ENCODE data around the gene FSIP1.

The FSIP1 gene

GRCh38 chr15:39720621-39721611 lies 61.7 kb downstream of the FSIP1 start:
- Histone ChIP-seq H3K4me1 (ENCODE audit: control insufficient read depth, insufficient read depth, low read length) (no peaks in the 10 kb centered on the region), H3K27ac (ENCODE audit: low read depth, low read length) (no peak overlapping the region), H3K4me3 (ENCODE audit: low read depth, low read length) (no peak overlapping the region)

GRCh38 chr15:39720081-39720480 lies 62.6 kb downstream of the FSIP1 start:
- no peaks in the 10 kb centered on the region for H3K9me3 ChIP-seq (ENCODE audit: control insufficient read depth, insufficient read depth, low read length)
- H3K4me1 ChIP-seq (ENCODE audit: control insufficient read depth, insufficient read depth, low read length) = no peaks in the 10 kb centered on the region
- H3K9ac ChIP-seq (ENCODE audit: low read depth, low read length) = no peak overlapping the region
- H3K27ac ChIP-seq (ENCODE audit: low read depth, low read length) = no peak overlapping the region
- no peaks in the 10 kb centered on the region for H3K36me3 ChIP-seq (ENCODE audit: control insufficient read depth, insufficient read depth, low read length)
- H3K4me3 ChIP-seq (ENCODE audit: low read depth, low read length) = no peak overlapping the region
- H3K27me3 ChIP-seq (ENCODE audit: control insufficient read depth, insufficient read depth, low read length) = no peaks in the 10 kb centered on the region

More at GRCh38 chr15:39720621-39721611, 61.7 kb downstream of the FSIP1 start:
- no peaks in the 10 kb centered on the region for H3K27me3 ChIP-seq (ENCODE audit: control insufficient read depth, insufficient read depth, low read length)
- no peak overlapping the region for H3K9ac ChIP-seq (ENCODE audit: low read depth, low read length)
- H3K9me3 ChIP-seq (ENCODE audit: control insufficient read depth, insufficient read depth, low read length) = no peaks in the 10 kb centered on the region
- H3K36me3 ChIP-seq (ENCODE audit: control insufficient read depth, insufficient read depth, low read length) = no peaks in the 10 kb centered on the region

- H3K36me3 ChIP-seq (ENCODE audit: control insufficient read depth, insufficient read depth, low read length) = no peaks in the 10 kb centered on the region
- no peaks in the 10 kb centered on the region for H3K4me1 ChIP-seq (ENCODE audit: control insufficient read depth, insufficient read depth, low read length)
- H3K27ac ChIP-seq (ENCODE audit: low read depth, low read length) = no peak overlapping the region
- no peak overlapping the region for H3K4me3 ChIP-seq (ENCODE audit: low read depth, low read length)
- no peaks in the 10 kb centered on the region for H3K9me3 ChIP-seq (ENCODE audit: control insufficient read depth, insufficient read depth, low read length)
- no peak overlapping the region for H3K9ac ChIP-seq (ENCODE audit: low read depth, low read length)
- no peaks in the 10 kb centered on the region for H3K27me3 ChIP-seq (ENCODE audit: control insufficient read depth, insufficient read depth, low read length)
These were observed 63.5 kb downstream of the FSIP1 start for GRCh38 chr15:39719109-39719508.

- no peak overlapping the region for H3K9ac ChIP-seq (ENCODE audit: low read depth, low read length)
- no peak overlapping the region for H3K27ac ChIP-seq (ENCODE audit: low read depth, low read length)
- no peak overlapping the region for H3K4me3 ChIP-seq (ENCODE audit: low read depth, low read length)
- no peaks in the 10 kb centered on the region for H3K27me3 ChIP-seq (ENCODE audit: control insufficient read depth, insufficient read depth, low read length)
- H3K36me3 ChIP-seq (ENCODE audit: control insufficient read depth, insufficient read depth, low read length) = no peaks in the 10 kb centered on the region
- no peaks in the 10 kb centered on the region for H3K9me3 ChIP-seq (ENCODE audit: control insufficient read depth, insufficient read depth, low read length)
- H3K4me1 ChIP-seq (ENCODE audit: control insufficient read depth, insufficient read depth, low read length) = no peaks in the 10 kb centered on the region
These were observed 65.5 kb downstream of the FSIP1 start for GRCh38 chr15:39717134-39717533.

GRCh38 chr15:39714251-39714650 lies 68.4 kb downstream of the FSIP1 start:
- Histone ChIP-seq H3K4me1 (ENCODE audit: control insufficient read depth, insufficient read depth, low read length) (no peaks in the 10 kb centered on the region), H3K36me3 (ENCODE audit: control insufficient read depth, insufficient read depth, low read length) (no peaks in the 10 kb centered on the region), H3K9ac (ENCODE audit: low read depth, low read length) (no peak overlapping the region), H3K27me3 (ENCODE audit: control insufficient read depth, insufficient read depth, low read length) (no peaks in the 10 kb centered on the region), H3K27ac (ENCODE audit: low read depth, low read length) (no peak overlapping the region), H3K4me3 (ENCODE audit: low read depth, low read length) (no peak overlapping the region), H3K9me3 (ENCODE audit: control insufficient read depth, insufficient read depth, low read length) (no peaks in the 10 kb centered on the region)

- H3K27me3 ChIP-seq (ENCODE audit: control insufficient read depth, insufficient read depth, low read length) = no peaks in the 10 kb centered on the region
- H3K9me3 ChIP-seq (ENCODE audit: control insufficient read depth, insufficient read depth, low read length) = no peaks in the 10 kb centered on the region
- no peak overlapping the region for H3K27ac ChIP-seq (ENCODE audit: low read depth, low read length)
- H3K36me3 ChIP-seq (ENCODE audit: control insufficient read depth, insufficient read depth, low read length) = no peaks in the 10 kb centered on the region
- H3K4me3 ChIP-seq (ENCODE audit: low read depth, low read length) = no peak overlapping the region
- no peak overlapping the region for H3K9ac ChIP-seq (ENCODE audit: low read depth, low read length)
- no peaks in the 10 kb centered on the region for H3K4me1 ChIP-seq (ENCODE audit: control insufficient read depth, insufficient read depth, low read length)
These were observed 68.8 kb downstream of the FSIP1 start for GRCh38 chr15:39713846-39714245.

GRCh38 chr15:39710681-39711080 lies 72.0 kb downstream of the FSIP1 start:
- no peak overlapping the region for H3K9ac ChIP-seq (ENCODE audit: low read depth, low read length)
- no peak overlapping the region for H3K27ac ChIP-seq (ENCODE audit: low read depth, low read length)
- H3K9me3 ChIP-seq (ENCODE audit: control insufficient read depth, insufficient read depth, low read length) = no peaks in the 10 kb centered on the region
- no peaks in the 10 kb centered on the region; the same call in 1 of the 2 replicates for H3K4me1 ChIP-seq (ENCODE audit: control insufficient read depth, insufficient read depth, low read length)
- H3K36me3 ChIP-seq (ENCODE audit: control insufficient read depth, insufficient read depth, low read length) = no peaks in the 10 kb centered on the region
- H3K4me3 ChIP-seq (ENCODE audit: low read depth, low read length) = no peak overlapping the region
- no peaks in the 10 kb centered on the region for H3K27me3 ChIP-seq (ENCODE audit: control insufficient read depth, insufficient read depth, low read length)

- H3K4me3 ChIP-seq (ENCODE audit: low read depth, low read length) = no peak overlapping the region
- H3K9me3 ChIP-seq (ENCODE audit: control insufficient read depth, insufficient read depth, low read length) = no peaks in the 10 kb centered on the region
- H3K9ac ChIP-seq (ENCODE audit: low read depth, low read length) = no peak overlapping the region
- H3K27ac ChIP-seq (ENCODE audit: low read depth, low read length) = no peak overlapping the region
- no peaks in the 10 kb centered on the region for H3K36me3 ChIP-seq (ENCODE audit: control insufficient read depth, insufficient read depth, low read length)
- H3K27me3 ChIP-seq (ENCODE audit: control insufficient read depth, insufficient read depth, low read length) = no peaks in the 10 kb centered on the region
- peaks cover 5% of the 10 kb centered on the region for H3K4me1 ChIP-seq (ENCODE audit: control insufficient read depth, insufficient read depth, low read length)
These were observed 72.7 kb downstream of the FSIP1 start for GRCh38 chr15:39709941-39710340.

GRCh38 chr15:39706206-39706605 lies 76.4 kb downstream of the FSIP1 start:
- no peak overlapping the region for H3K4me3 ChIP-seq (ENCODE audit: low read depth, low read length)
- no peaks in the 10 kb centered on the region for H3K9me3 ChIP-seq (ENCODE audit: control insufficient read depth, insufficient read depth, low read length)
- H3K9ac ChIP-seq (ENCODE audit: low read depth, low read length) = no peak overlapping the region
- H3K27ac ChIP-seq (ENCODE audit: low read depth, low read length) = no peak overlapping the region
- peaks cover 14% of the 10 kb centered on the region for H3K4me1 ChIP-seq (ENCODE audit: control insufficient read depth, insufficient read depth, low read length)
- H3K27me3 ChIP-seq (ENCODE audit: control insufficient read depth, insufficient read depth, low read length) = no peaks in the 10 kb centered on the region
- no peaks in the 10 kb centered on the region for H3K36me3 ChIP-seq (ENCODE audit: control insufficient read depth, insufficient read depth, low read length)

- H3K27ac ChIP-seq (ENCODE audit: low read depth, low read length) = peak overlapping the region; percentile 63
These were observed 78.0 kb downstream of the FSIP1 start for GRCh38 chr15:39704689-39705088.

GRCh38 chr15:39704235-39704634 lies 78.4 kb downstream of the FSIP1 start:
- Histone ChIP-seq H3K4me1 (ENCODE audit: control insufficient read depth, insufficient read depth, low read length) (peaks cover 14% of the 10 kb centered on the region), H3K9me3 (ENCODE audit: control insufficient read depth, insufficient read depth, low read length) (no peaks in the 10 kb centered on the region), H3K27me3 (ENCODE audit: control insufficient read depth, insufficient read depth, low read length) (no peaks in the 10 kb centered on the region), H3K27ac (ENCODE audit: low read depth, low read length) (peak overlapping the region; percentile 63), H3K4me3 (ENCODE audit: low read depth, low read length) (no peak overlapping the region), H3K36me3 (ENCODE audit: control insufficient read depth, insufficient read depth, low read length) (no peaks in the 10 kb centered on the region), H3K9ac (ENCODE audit: low read depth, low read length) (no peak overlapping the region)

More at GRCh38 chr15:39704689-39705088, 78.0 kb downstream of the FSIP1 start:
- no peak overlapping the region for H3K4me3 ChIP-seq (ENCODE audit: low read depth, low read length)
- no peaks in the 10 kb centered on the region for H3K27me3 ChIP-seq (ENCODE audit: control insufficient read depth, insufficient read depth, low read length)
- no peaks in the 10 kb centered on the region for H3K9me3 ChIP-seq (ENCODE audit: control insufficient read depth, insufficient read depth, low read length)
- no peak overlapping the region for H3K9ac ChIP-seq (ENCODE audit: low read depth, low read length)
- peaks cover 14% of the 10 kb centered on the region for H3K4me1 ChIP-seq (ENCODE audit: control insufficient read depth, insufficient read depth, low read length)
- no peaks in the 10 kb centered on the region for H3K36me3 ChIP-seq (ENCODE audit: control insufficient read depth, insufficient read depth, low read length)
